ENCODE results near the gene TMTC1.

DNA sequence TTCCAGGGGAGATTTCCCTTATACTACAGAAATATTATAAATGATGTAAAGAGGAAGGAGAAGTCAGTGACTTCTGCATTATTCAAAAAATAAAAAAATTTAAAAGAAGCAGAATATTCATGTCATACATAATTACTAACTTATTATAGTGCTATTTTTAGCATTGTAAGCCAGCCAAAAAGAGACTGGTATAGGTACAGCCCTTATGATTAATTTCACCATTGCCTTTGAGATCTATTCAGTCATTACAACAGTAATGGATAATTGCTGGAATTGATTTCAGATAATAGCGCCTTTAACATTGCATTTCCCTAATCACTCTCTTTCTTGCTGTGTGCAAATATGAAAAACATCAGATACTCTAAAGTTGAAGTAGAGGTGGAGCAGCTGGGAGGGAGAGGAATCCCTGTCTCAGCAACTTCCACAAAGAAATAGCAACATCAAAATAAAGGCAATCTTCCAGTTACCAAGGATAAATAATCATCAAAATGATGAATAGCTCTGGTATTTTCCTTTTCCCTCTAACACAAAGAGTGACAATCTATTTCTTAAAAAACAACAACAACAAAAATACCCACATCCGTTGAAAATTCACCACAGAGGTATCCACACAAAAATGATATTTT, 214.5 kb downstream of the TMTC1 start:
- TF ChIP-seq CSDC2 (CRISPR knock-in tag; IDR thresholded peaks at IDR 0.05), result no peak
- TF ChIP-seq ZFP30 (CRISPR knock-in tag; IDR thresholded peaks at IDR 0.05), result no peak
- TF ChIP-seq ZNF565 (CRISPR knock-in tag; conservative IDR thresholded peaks at IDR 0.05; ENCODE audit: low read depth), result no peak
- TF ChIP-seq OSR1 (CRISPR knock-in tag; IDR thresholded peaks at IDR 0.05), result no peak
- no peak for TF ChIP-seq ISL1 (CRISPR knock-in tag; IDR thresholded peaks at IDR 0.05)
- TF ChIP-seq ZFP3 (CRISPR knock-in tag; IDR thresholded peaks at IDR 0.05), result no peak
- no peak for TF ChIP-seq ARNTL (CRISPR knock-in tag; IDR thresholded peaks at IDR 0.05; ENCODE audit: borderline replicate concordance, low read depth)
- TF ChIP-seq PPARA (CRISPR knock-in tag; IDR thresholded peaks at IDR 0.05; ENCODE audit: borderline replicate concordance), result no peak
- TF ChIP-seq, protein P1, sequence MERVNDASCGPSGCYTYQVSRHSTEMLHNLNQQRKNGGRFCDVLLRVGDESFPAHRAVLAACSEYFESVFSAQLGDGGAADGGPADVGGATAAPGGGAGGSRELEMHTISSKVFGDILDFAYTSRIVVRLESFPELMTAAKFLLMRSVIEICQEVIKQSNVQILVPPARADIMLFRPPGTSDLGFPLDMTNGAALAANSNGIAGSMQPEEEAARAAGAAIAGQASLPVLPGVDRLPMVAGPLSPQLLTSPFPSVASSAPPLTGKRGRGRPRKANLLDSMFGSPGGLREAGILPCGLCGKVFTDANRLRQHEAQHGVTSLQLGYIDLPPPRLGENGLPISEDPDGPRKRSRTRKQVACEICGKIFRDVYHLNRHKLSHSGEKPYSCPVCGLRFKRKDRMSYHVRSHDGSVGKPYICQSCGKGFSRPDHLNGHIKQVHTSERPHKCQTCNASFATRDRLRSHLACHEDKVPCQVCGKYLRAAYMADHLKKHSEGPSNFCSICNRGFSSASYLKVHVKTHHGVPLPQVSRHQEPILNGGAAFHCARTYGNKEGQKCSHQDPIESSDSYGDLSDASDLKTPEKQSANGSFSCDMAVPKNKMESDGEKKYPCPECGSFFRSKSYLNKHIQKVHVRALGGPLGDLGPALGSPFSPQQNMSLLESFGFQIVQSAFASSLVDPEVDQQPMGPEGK (CRISPR knock-in tag; IDR thresholded peaks at IDR 0.05; ENCODE audit: borderline replicate concordance), result no peak
- TF ChIP-seq ESRRG (CRISPR knock-in tag; IDR thresholded peaks at IDR 0.05), result no peak
- TF ChIP-seq, protein P2, sequence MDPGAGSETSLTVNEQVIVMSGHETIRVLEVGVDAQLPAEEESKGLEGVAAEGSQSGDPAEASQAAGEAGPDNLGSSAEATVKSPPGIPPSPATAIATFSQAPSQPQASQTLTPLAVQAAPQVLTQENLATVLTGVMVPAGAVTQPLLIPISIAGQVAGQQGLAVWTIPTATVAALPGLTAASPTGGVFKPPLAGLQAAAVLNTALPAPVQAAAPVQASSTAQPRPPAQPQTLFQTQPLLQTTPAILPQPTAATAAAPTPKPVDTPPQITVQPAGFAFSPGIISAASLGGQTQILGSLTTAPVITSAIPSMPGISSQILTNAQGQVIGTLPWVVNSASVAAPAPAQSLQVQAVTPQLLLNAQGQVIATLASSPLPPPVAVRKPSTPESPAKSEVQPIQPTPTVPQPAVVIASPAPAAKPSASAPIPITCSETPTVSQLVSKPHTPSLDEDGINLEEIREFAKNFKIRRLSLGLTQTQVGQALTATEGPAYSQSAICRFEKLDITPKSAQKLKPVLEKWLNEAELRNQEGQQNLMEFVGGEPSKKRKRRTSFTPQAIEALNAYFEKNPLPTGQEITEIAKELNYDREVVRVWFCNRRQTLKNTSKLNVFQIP (CRISPR knock-in tag; IDR thresholded peaks at IDR 0.05; ENCODE audit: borderline replicate concordance, low read depth), result no peak
- TF ChIP-seq ZNF70 (CRISPR knock-in tag; IDR thresholded peaks at IDR 0.05), result no peak
- no peak for TF ChIP-seq SNAI2 (CRISPR knock-in tag; IDR thresholded peaks at IDR 0.05)
